NCI-H187 treated with DMSO at 0.1 percent for 48 hours (cell line): ENCODE measurements around the gene HPS1.
A peak's percentile ranks its signal among the peaks of the same experiment; 100 is the strongest.

Source experiments
- DNase-seq: peaks from one replicate; lab custom pipeline; 2025; lab: John Stamatoyannopoulos, UW

The HPS1 gene

GRCh38 chr10:98446661-98447221, at the start of gene HPS1:
Gene HPS1 (minus strand): TSS chr10:98446935. CDS start chr10:98443240, 3,695 bp downstream.
- no peak for DNase-seq

GRCh38 chr10:98492763-98493162, 46.0 kb upstream of the HPS1 start:
- no peak for DNase-seq

- no peak for DNase-seq
Measured at GRCh38 chr10:98489561-98490481, 43.1 kb upstream of the HPS1 start.

- no peak for DNase-seq
Measured at GRCh38 chr10:98488669-98489430, 42.1 kb upstream of the HPS1 start.

GRCh38 chr10:98487649-98488048, 40.9 kb upstream of the HPS1 start:
- no peak for DNase-seq

- no peak for DNase-seq
Measured at GRCh38 chr10:98486421-98486820, 39.7 kb upstream of the HPS1 start.

GRCh38 chr10:98485959-98486358, 39.2 kb upstream of the HPS1 start:
- no peak for DNase-seq

- DNase-seq = no peak
Measured at GRCh38 chr10:98483658-98484057, 36.9 kb upstream of the HPS1 start.

GRCh38 chr10:98482096-98482495, 35.4 kb upstream of the HPS1 start:
- no peak for DNase-seq

GRCh38 chr10:98481404-98481945, 34.7 kb upstream of the HPS1 start:
- no peak for DNase-seq

- DNase-seq = no peak
Measured at GRCh38 chr10:98478430-98479222, 31.9 kb upstream of the HPS1 start.

GRCh38 chr10:98477861-98478260, 31.1 kb upstream of the HPS1 start:
- DNase-seq = no peak

- DNase-seq = no peak
Measured at GRCh38 chr10:98474628-98475027, 27.9 kb upstream of the HPS1 start.

GRCh38 chr10:98472196-98472595, 25.5 kb upstream of the HPS1 start:
- no peak for DNase-seq

- no peak for DNase-seq
Measured at GRCh38 chr10:98470850-98471249, 24.1 kb upstream of the HPS1 start.

- DNase-seq = no peak
Measured at GRCh38 chr10:98469001-98469931, 22.5 kb upstream of the HPS1 start.

GRCh38 chr10:98467506-98468318, 21.0 kb upstream of the HPS1 start:
- peak; percentile 27 for DNase-seq

- no peak for DNase-seq
Measured at GRCh38 chr10:98466861-98467505, 20.2 kb upstream of the HPS1 start.

- DNase-seq = no peak
Measured at GRCh38 chr10:98465866-98466265, 19.1 kb upstream of the HPS1 start.
